Panc1 (cell line): ENCODE measurements around the gene C1orf198. TPM values are rescaled to one million over a fixed set of nuclear protein-coding genes. Genes with fewer than 3 reads are reported as not detected.

ENCODE experiments used
- ATAC-seq: fragments of 200-7000 bp; cut with Tn5 transposase; 2 replicates; pipeline ENCODE4 v1.9.1; 2020; ENCODE audit warnings: mild to moderate bottlenecking, moderate library complexity
- BruUV-seq: library from RNA; stranded (reverse); fragments of 400-500 nt; replicated peaks from 2 replicates; lab custom pipeline; 2021; lab: Mats Ljungman, UMichigan
- CTCF ChIA-PET: fragments of 300-600 bp; sonication (Branson Sonifier 250); formaldehyde crosslinking; loops from one replicate; lab custom pipeline; 2022; ENCODE audit warnings: antibody characterized with exemption; lab: Charles Lee
- POLR2A ChIA-PET: fragments of 300-600 bp; sonication (Branson Sonifier 250); formaldehyde crosslinking; loops from one replicate; lab custom pipeline; 2022; ENCODE audit warnings: antibody characterized with exemption; lab: Charles Lee
- DNase-seq: peaks from one replicate; pipeline ENCODE4 v3.0.0-alpha.2; 2010; ENCODE audit warnings: low read depth, low spot score
- H3K27ac ChIP-seq: 2 replicates; pipeline ENCODE4 v1.5.1; 2011; ENCODE audit warnings: mild to moderate bottlenecking, low read length, inconsistent platforms
- H3K27me3 ChIP-seq: fragments of 200-500 bp; sonication (Bioruptor generic); 2 replicates; pipeline ENCODE4 v1.6.0; 2014; ENCODE audit warnings: low read length, inconsistent platforms; ENCODE audit not compliant: control insufficient read depth, insufficient read depth
- H3K36me3 ChIP-seq: fragments of 200-500 bp; sonication (Bioruptor generic); 2 replicates; pipeline ENCODE4 v1.5.1; 2014; ENCODE audit warnings: inconsistent platforms, mild to moderate bottlenecking, low read length, moderate library complexity; ENCODE audit not compliant: control insufficient read depth, insufficient read depth
- H3K4me1 ChIP-seq: 2 replicates; pipeline ENCODE4 v1.5.1; 2011; ENCODE audit warnings: inconsistent platforms, mild to moderate bottlenecking, low read length, moderate library complexity; ENCODE audit not compliant: control insufficient read depth, insufficient read depth
- H3K4me3 ChIP-seq, 2 experiments: 2 replicates each; pipeline ENCODE4 v1.5.1; 2011 to 2012; ENCODE audit warnings: low read depth in 2 of 2, low read length in 2 of 2, mild to moderate bottlenecking in 2 of 2, inconsistent platforms in 1 of 2, moderate library complexity in 1 of 2
- H3K9me3 ChIP-seq: fragments of 200-500 bp; sonication (Bioruptor generic); 2 replicates; pipeline ENCODE4 v1.5.1; 2014; ENCODE audit warnings: low read depth, mild to moderate bottlenecking, inconsistent platforms, low read length, moderate library complexity; ENCODE audit not compliant: control insufficient read depth, insufficient read depth
- CTCF ChIP-seq: fragments of 450-650 bp; IDR thresholded peaks from 2 replicates; pipeline ENCODE4 v1.5.1; 2017; ENCODE audit warnings: mild to moderate bottlenecking
- POLR2AphosphoS5 ChIP-seq: IDR thresholded peaks from 2 replicates; pipeline ENCODE4 v1.6.1; 2012; ENCODE audit warnings: mild to moderate bottlenecking, low read depth, low read length, moderate library complexity
- REST ChIP-seq, 2 experiments: IDR thresholded peaks; 2 replicates each; pipeline ENCODE4 v1.6.1; 2011 to 2012; ENCODE audit warnings: low read depth in 2 of 2, control low read depth in 1 of 2, low read length in 1 of 2, mild to moderate bottlenecking in 1 of 2, moderate library complexity in 1 of 2; ENCODE audit not compliant: insufficient read depth in 1 of 2
- SIN3A ChIP-seq: IDR thresholded peaks from 2 replicates; pipeline ENCODE4 v1.6.1; 2012; ENCODE audit warnings: low read depth, mild to moderate bottlenecking, low read length, moderate library complexity, borderline replicate concordance; ENCODE audit not compliant: insufficient read depth
- TCF7L2 ChIP-seq: IDR thresholded peaks from 2 replicates; pipeline ENCODE4 v1.6.1; 2011; ENCODE audit warnings: mild to moderate bottlenecking, low read depth, low read length, inconsistent platforms
- in situ Hi-C: cut with HindIII; loops from 2 replicates; pipeline ENCODE4 v1.10.0; 2016; ENCODE audit warnings: low sequenced_read_pairs, low pct_unique_long_range_greater_than_20kb
- intact Hi-C: fragments of 100-400 bp; cut with micrococcal nuclease; formaldehyde crosslinking; loops from one replicate; pipeline ENCODE4 v1.10.0; 2022; ENCODE audit not compliant: unreplicated experiment
- total RNA-seq: library from RNA; stranded (reverse); gene quantifications from one replicate; pipeline ENCODE4 v1.2.1, GENCODE V29; 2021; ENCODE audit not compliant: unreplicated experiment

The C1orf198 gene
- total RNA-seq, 1 experiment from 2014 or later, result 33.6 TPM

- intact Hi-C loops (no loop called here), in situ Hi-C loops (no loop called here)
- H3K27me3 ChIP-seq, result no peaks in the 10 kb centered on the region
- TF ChIP-seq TCF7L2 (no peak), SIN3A (no peak), POLR2AphosphoS5 (no peak), CTCF (no peak), REST (IDR thresholded peaks at IDR 0.05; ENCODE audit: insufficient read depth in 1 of 2, low read depth in 2 of 2, low read length in 1 of 2) (no peak)
- no peak overlapping the region for H3K27ac ChIP-seq
- ATAC-seq (no peak), DNase-seq (no peak)
- H3K4me1 ChIP-seq, result no peaks in the 10 kb centered on the region
- BruUV-seq, result no TSS peak
- H3K9me3 ChIP-seq, result no peaks in the 10 kb centered on the region
- no peak overlapping the region for H3K4me3 ChIP-seq
- no peaks in the 10 kb centered on the region for H3K36me3 ChIP-seq
- ChIA-PET POLR2A (no interaction called here), CTCF (no interaction called here)
Observed at GRCh38 chr1:230842801-230843200, 25.5 kb downstream of the C1orf198 start.

GRCh38 chr1:230839173-230839572, 29.1 kb downstream of the C1orf198 start:
- H3K27me3 ChIP-seq, result no peaks in the 10 kb centered on the region
- no peak overlapping the region for H3K27ac ChIP-seq
- TF ChIP-seq SIN3A (no peak), TCF7L2 (no peak), POLR2AphosphoS5 (no peak), REST (IDR thresholded peaks at IDR 0.05; ENCODE audit: insufficient read depth in 1 of 2, low read depth in 2 of 2, low read length in 1 of 2) (no peak), CTCF (no peak)
- TSS peak; percentile 65 for BruUV-seq
- intact Hi-C loops, result no loop called here
- H3K9me3 ChIP-seq, result no peaks in the 10 kb centered on the region
- in situ Hi-C loops, result no loop called here
- no peak overlapping the region for H3K4me3 ChIP-seq
- DNase-seq (no peak), ATAC-seq (no peak)
- ChIA-PET POLR2A (no interaction called here), CTCF (no interaction called here)
- H3K4me1 ChIP-seq, result no peaks in the 10 kb centered on the region
- no peaks in the 10 kb centered on the region for H3K36me3 ChIP-seq
